RWPE2 (cell line): ENCODE data around the gene ARMC8.

Source experiments
- ATAC-seq: fragments of 200-7000 bp; cut with Tn5 transposase; 3 replicates; pipeline ENCODE4 v1.9.1; 2021; ENCODE audit warnings: low read depth
- DNase-seq: peaks from one replicate; pipeline ENCODE4 v3.0.0-alpha.2; 2020; ENCODE audit warnings: low spot score
- H3K27ac ChIP-seq: fragments of 450-650 bp; 2 replicates; pipeline ENCODE4 v1.5.1; 2017; ENCODE audit warnings: mild to moderate bottlenecking; ENCODE audit not compliant: poor library complexity, severe bottlenecking
- H3K27me3 ChIP-seq: fragments of 250-450 bp; sonication (Bioruptor Pico); 2 replicates; pipeline ENCODE4 v1.5.1; 2021; ENCODE audit warnings: mild to moderate bottlenecking, moderate library complexity; ENCODE audit not compliant: insufficient read depth, poor library complexity, severe bottlenecking
- H3K36me3 ChIP-seq: fragments of 250-450 bp; sonication (Bioruptor Pico); 2 replicates; pipeline ENCODE4 v1.5.1; 2020; ENCODE audit warnings: low read depth, mild to moderate bottlenecking, moderate library complexity
- H3K4me1 ChIP-seq: fragments of 250-450 bp; sonication (Bioruptor Pico); 2 replicates; pipeline ENCODE4 v1.5.1; 2021; ENCODE audit warnings: mild to moderate bottlenecking, moderate library complexity; ENCODE audit not compliant: insufficient read depth, poor library complexity, severe bottlenecking
- H3K4me3 ChIP-seq: fragments of 250-450 bp; sonication (Bioruptor Pico); 2 replicates; pipeline ENCODE4 v1.5.1; 2021; ENCODE audit warnings: mild to moderate bottlenecking, moderate library complexity; ENCODE audit not compliant: severe bottlenecking
- H3K9me3 ChIP-seq: fragments of 250-450 bp; sonication (Bioruptor Pico); 2 replicates; pipeline ENCODE4 v1.5.1; 2021; ENCODE audit warnings: mild to moderate bottlenecking, moderate library complexity; ENCODE audit not compliant: severe bottlenecking
- CTCF ChIP-seq: fragments of 450-650 bp; IDR thresholded peaks from one replicate; pipeline ENCODE4 v1.5.1; 2017; ENCODE audit warnings: mild to moderate bottlenecking, moderate library complexity; ENCODE audit not compliant: poor library complexity, severe bottlenecking

The ARMC8 gene

GRCh38 chr3:138203938-138204337 is 16.8 kb downstream of the ARMC8 start:
- H3K9me3 ChIP-seq: no peaks in the 10 kb centered on the region
- no peaks in the 10 kb centered on the region for H3K27me3 ChIP-seq
- DNase-seq: no peak
- no peak overlapping the region for H3K4me3 ChIP-seq
- H3K36me3 ChIP-seq: 0 out of 2 replicates have a peak, but pooled peaks cover 4% of the 10 kb centered on the region
- H3K27ac ChIP-seq: no peak overlapping the region
- no peaks in the 10 kb centered on the region for H3K4me1 ChIP-seq
- no peak for ATAC-seq
- TF ChIP-seq CTCF: no peak

GRCh38 chr3:138205527-138205926 is 18.4 kb downstream of the ARMC8 start:
- TF ChIP-seq CTCF: no peak
- no peaks in the 10 kb centered on the region for H3K27me3 ChIP-seq
- DNase-seq: no peak
- H3K9me3 ChIP-seq: no peaks in the 10 kb centered on the region
- H3K27ac ChIP-seq: no peak overlapping the region
- ATAC-seq: no peak
- peaks cover 9% of the 10 kb centered on the region; the same call in 1 of the 2 replicates for H3K36me3 ChIP-seq
- H3K4me3 ChIP-seq: no peak overlapping the region
- no peaks in the 10 kb centered on the region for H3K4me1 ChIP-seq

- DNase-seq (no peak), ATAC-seq (no peak)
- Histone ChIP-seq H3K27me3 (no peaks in the 10 kb centered on the region), H3K36me3 (peaks cover 14% of the 10 kb centered on the region), H3K4me3 (no peak overlapping the region), H3K4me1 (no peaks in the 10 kb centered on the region), H3K27ac (no peak overlapping the region), H3K9me3 (no peaks in the 10 kb centered on the region)
- TF ChIP-seq CTCF: no peak
These were observed 19.1 kb downstream of the ARMC8 start for GRCh38 chr3:138206196-138206595.

GRCh38 chr3:138210528-138210927 is 23.4 kb downstream of the ARMC8 start:
- H3K4me1 ChIP-seq: no peaks in the 10 kb centered on the region
- H3K27ac ChIP-seq: no peak overlapping the region
- no peak for TF ChIP-seq CTCF
- ATAC-seq: no peak
- DNase-seq: no peak
- H3K36me3 ChIP-seq: peaks cover 31% of the 10 kb centered on the region
- no peak overlapping the region for H3K4me3 ChIP-seq
- H3K27me3 ChIP-seq: no peaks in the 10 kb centered on the region
- no peaks in the 10 kb centered on the region for H3K9me3 ChIP-seq

GRCh38 chr3:138213398-138214085 is 26.4 kb downstream of the ARMC8 start:
- Histone ChIP-seq H3K27ac (no peak overlapping the region), H3K27me3 (no peaks in the 10 kb centered on the region), H3K36me3 (peaks cover 40% of the 10 kb centered on the region), H3K4me3 (no peak overlapping the region), H3K4me1 (no peaks in the 10 kb centered on the region), H3K9me3 (no peaks in the 10 kb centered on the region)
- DNase-seq: no peak
- no peak for TF ChIP-seq CTCF
- ATAC-seq: no peak
